PC-3 (cell line): ENCODE measurements around the gene NKAIN2. TPM values are rescaled to one million over a fixed set of nuclear protein-coding genes. Genes with fewer than 3 reads are reported as not detected.

ENCODE experiments used
- ATAC-seq: fragments of 200-7000 bp; cut with Tn5 transposase; 2 replicates; pipeline ENCODE4 v1.9.1; 2020; ENCODE audit warnings: mild to moderate bottlenecking, moderate library complexity
- BruUV-seq: library from RNA; stranded (reverse); fragments of 400-500 nt; replicated peaks from 2 replicates; lab custom pipeline; 2021; lab: Mats Ljungman, UMichigan
- CTCF ChIA-PET: fragments of 300-600 bp; sonication (Branson Sonifier 250); formaldehyde crosslinking; loops from one replicate; lab custom pipeline; 2022; ENCODE audit warnings: antibody characterized with exemption; lab: Charles Lee
- POLR2A ChIA-PET: fragments of 300-600 bp; sonication (Branson Sonifier 250); formaldehyde crosslinking; loops from one replicate; lab custom pipeline; 2022; ENCODE audit warnings: antibody characterized with exemption; ENCODE audit not compliant: unreplicated experiment; lab: Charles Lee
- DNase-seq: peaks from one replicate; pipeline ENCODE4 v3.0.0-alpha.2; 2015
- H2AFZ ChIP-seq: fragments of 300-600 bp; sonication (generic); 2 replicates; pipeline ENCODE4 v1.6.0; 2016; ENCODE audit warnings: antibody characterized with exemption, low read length
- H3F3A ChIP-seq: fragments of 300-600 bp; sonication (generic); one replicate; pipeline ENCODE4 v1.6.0; 2017; ENCODE audit warnings: antibody characterized with exemption, low read length, control low read depth, mild to moderate bottlenecking; ENCODE audit not compliant: unreplicated experiment
- H3K27ac ChIP-seq: fragments of 300-600 bp; sonication (generic); 2 replicates; pipeline ENCODE4 v1.5.1; 2016; ENCODE audit warnings: mild to moderate bottlenecking, low read length
- H3K27me3 ChIP-seq: fragments of 300-600 bp; sonication (generic); 2 replicates; pipeline ENCODE4 v1.6.1; 2016; ENCODE audit warnings: low read length, mixed read lengths
- H3K36me3 ChIP-seq: fragments of 300-600 bp; sonication (generic); 2 replicates; pipeline ENCODE4 v1.6.1; 2016; ENCODE audit warnings: low read depth, mixed run types, low read length, mixed read lengths
- H3K4me1 ChIP-seq: fragments of 300-600 bp; sonication (generic); 2 replicates; pipeline ENCODE4 v1.5.1; 2016; ENCODE audit warnings: low read length; ENCODE audit not compliant: insufficient read depth
- H3K4me2 ChIP-seq: fragments of 300-600 bp; sonication (generic); 2 replicates; pipeline ENCODE4 v1.6.0; 2016; ENCODE audit warnings: low read length
- H3K4me3 ChIP-seq: fragments of 300-600 bp; sonication (generic); 2 replicates; pipeline ENCODE4 v1.5.1; 2016; ENCODE audit warnings: mild to moderate bottlenecking, low read length, mixed read lengths
- H3K79me2 ChIP-seq: fragments of 300-600 bp; sonication (generic); 2 replicates; pipeline ENCODE4 v1.6.1; 2017; ENCODE audit warnings: low read length, mixed read lengths
- H3K9ac ChIP-seq: fragments of 300-600 bp; sonication (generic); 2 replicates; pipeline ENCODE4 v1.6.0; 2016; ENCODE audit warnings: mild to moderate bottlenecking, low read length
- H3K9me2 ChIP-seq: fragments of 300-600 bp; sonication (generic); replicated peaks from 2 replicates; pipeline ENCODE4 v1.6.1; 2016; ENCODE audit warnings: mixed run types, low read length, mixed read lengths
- H3K9me3 ChIP-seq: fragments of 300-600 bp; sonication (generic); 2 replicates; pipeline ENCODE4 v1.6.1; 2016; ENCODE audit warnings: low read length, mixed read lengths
- H4K20me1 ChIP-seq: fragments of 300-600 bp; sonication (generic); 2 replicates; pipeline ENCODE4 v1.6.1; 2016; ENCODE audit warnings: low read length, mixed read lengths
- CTCF ChIP-seq: fragments of 300-600 bp; sonication (generic); conservative IDR thresholded peaks from 2 replicates; pipeline ENCODE4 v1.5.1; 2017; ENCODE audit warnings: antibody characterized with exemption, low read depth, mild to moderate bottlenecking, low read length
- EZH2 ChIP-seq: fragments of 300-600 bp; sonication (generic); IDR thresholded peaks from one replicate; pipeline ENCODE4 v1.6.1; 2017; ENCODE audit warnings: antibody characterized with exemption, mild to moderate bottlenecking, low read length; ENCODE audit not compliant: unreplicated experiment
- EZH2phosphoT487 ChIP-seq: fragments of 300-600 bp; sonication (generic); IDR thresholded peaks from 2 replicates; pipeline ENCODE4 v1.6.1; 2018; ENCODE audit warnings: mild to moderate bottlenecking, antibody characterized with exemption, low read length, borderline replicate concordance
- intact Hi-C: fragments of 100-400 bp; cut with micrococcal nuclease; formaldehyde crosslinking; loops from 2 replicates; pipeline ENCODE4 v1.9.0; 2023
- total RNA-seq: library from RNA; depleted of rRNA; stranded (reverse); fragments of >200 nt; gene quantifications from 2 replicates; pipeline ENCODE4 v1.2.3, GENCODE V29; 2014

NKAIN2 gene
- total RNA-seq, 1 experiment from 2014 or later: not detected

GRCh38 chr6:123811378-123811777 lies 7.7 kb downstream of the NKAIN2 start:
- H3K4me2 ChIP-seq: no peak overlapping the region
- H3K9me2 ChIP-seq: no peaks in the 10 kb centered on the region

GRCh38 chr6:123812621-123813020 lies 9.0 kb downstream of the NKAIN2 start:
- Histone ChIP-seq H3K36me3 (no peaks in the 10 kb centered on the region), H3K27ac (no peak overlapping the region), H3K4me2 (no peak overlapping the region), H3K4me3 (no peak overlapping the region), H3K79me2 (no peaks in the 10 kb centered on the region), H3K9ac (no peak overlapping the region), H3K4me1 (no peaks in the 10 kb centered on the region), H4K20me1 (no peaks in the 10 kb centered on the region), H3K27me3 (0 out of 2 replicates have a peak, but pooled peaks cover 2% of the 10 kb centered on the region), H3K9me2 (no peaks in the 10 kb centered on the region), H3F3A (no peaks in the 10 kb centered on the region), H3K9me3 (no peaks in the 10 kb centered on the region), H2AFZ (no peak overlapping the region)
- BruUV-seq: no TSS peak
- ChIA-PET CTCF (no interaction called here), POLR2A (no interaction called here)
- no peak for TF ChIP-seq EZH2
- no peak for TF ChIP-seq CTCF
- TF ChIP-seq EZH2phosphoT487: no peak
- no peak for DNase-seq
- no peak for ATAC-seq
- intact Hi-C loops: no loop called here

More at GRCh38 chr6:123811378-123811777, 7.7 kb downstream of the NKAIN2 start:
- intact Hi-C loops: no loop called here
- 0 out of 2 replicates have a peak, but pooled peaks cover 4% of the 10 kb centered on the region for H3K27me3 ChIP-seq
- no peaks in the 10 kb centered on the region for H3K4me1 ChIP-seq
- no peak for TF ChIP-seq EZH2phosphoT487
- TF ChIP-seq EZH2: no peak
- no peak for TF ChIP-seq CTCF
- H3K36me3 ChIP-seq: no peaks in the 10 kb centered on the region
- H3K27ac ChIP-seq: no peak overlapping the region
- H3K9ac ChIP-seq: no peak overlapping the region
- no peaks in the 10 kb centered on the region for H3K9me3 ChIP-seq
- no peaks in the 10 kb centered on the region for H3F3A ChIP-seq
- H3K4me3 ChIP-seq: no peak overlapping the region
- no peak for DNase-seq
- no peak overlapping the region for H2AFZ ChIP-seq
- POLR2A ChIA-PET: no interaction called here
- CTCF ChIA-PET: no interaction called here
- no TSS peak for BruUV-seq
- no peaks in the 10 kb centered on the region for H3K79me2 ChIP-seq
- no peak for ATAC-seq
- H4K20me1 ChIP-seq: no peaks in the 10 kb centered on the region

- no peaks in the 10 kb centered on the region for H3K9me2 ChIP-seq
- H3K4me2 ChIP-seq: no peak overlapping the region
- POLR2A ChIA-PET: no interaction called here
Measured at GRCh38 chr6:123821112-123821511, 17.4 kb downstream of the NKAIN2 start.

More at GRCh38 chr6:123821112-123821511, 17.4 kb downstream of the NKAIN2 start:
- intact Hi-C loops: no loop called here
- no peak for ATAC-seq
- no TSS peak for BruUV-seq
- no peaks in the 10 kb centered on the region for H3K9me3 ChIP-seq
- H3K4me1 ChIP-seq: no peaks in the 10 kb centered on the region
- H3K36me3 ChIP-seq: no peaks in the 10 kb centered on the region
- no peaks in the 10 kb centered on the region for H3F3A ChIP-seq
- no peak overlapping the region for H3K27ac ChIP-seq
- DNase-seq: no peak
- no peak overlapping the region for H3K9ac ChIP-seq
- TF ChIP-seq CTCF: no peak
- no peak for TF ChIP-seq EZH2
- no peak for TF ChIP-seq EZH2phosphoT487
- no peaks in the 10 kb centered on the region for H3K79me2 ChIP-seq
- H4K20me1 ChIP-seq: no peaks in the 10 kb centered on the region
- H2AFZ ChIP-seq: no peak overlapping the region
- 0 out of 2 replicates have a peak, but pooled peaks cover 4% of the 10 kb centered on the region for H3K27me3 ChIP-seq
- CTCF ChIA-PET: no interaction called here
- no peak overlapping the region for H3K4me3 ChIP-seq
